Tibial artery (tissue), 4 donors: ENCODE results near the gene CTSZ.

Experiments
- DNase-seq, 2 donors: peaks; one replicate each; pipeline ENCODE4 v3.0.0-alpha.2; 2019
- H3K27ac ChIP-seq, 2 donors: fragments of 200-600 bp; sonication (generic) in 1 of 2; 1 replicate in 1 of 2; 2 replicates in 1 of 2; pipeline ENCODE4 v1.5.1; 2018 to 2019; ENCODE audit warnings: mild to moderate bottlenecking in 1 of 2
- H3K27me3 ChIP-seq, 2 donors: fragments of 200-600 bp; sonication (generic) in 1 of 2; one replicate each; pipeline versions ENCODE4 v1.5.1 to v1.6.0; 2016 to 2019
- H3K36me3 ChIP-seq, 3 donors: fragments of 200-600 bp; sonication (generic) in 2 of 3; one replicate each; pipeline ENCODE4 v1.5.1; 2016 to 2019; ENCODE audit warnings: mild to moderate bottlenecking in 2 of 3
- H3K4me1 ChIP-seq, 4 donors: fragments of 200-600 bp; sonication (generic) in 2 of 4; 1 replicate in 3 of 4; 2 replicates in 1 of 4; pipeline ENCODE4 v1.5.1; 2016 to 2019
- H3K4me3 ChIP-seq, 2 donors: fragments of 200-600 bp; sonication (generic) in 1 of 2; 1 replicate in 1 of 2; 2 replicates in 1 of 2; pipeline ENCODE4 v1.5.1; 2018 to 2019; ENCODE audit warnings: mild to moderate bottlenecking in 2 of 2
- H3K9me3 ChIP-seq, 3 donors: fragments of 200-600 bp; sonication (generic) in 1 of 3; one replicate each; pipeline ENCODE4 v1.5.1; 2016 to 2019
- CTCF ChIP-seq, 2 experiments: fragments of 200-600 bp in 1 of 2; fragments of 450-650 bp in 1 of 2; IDR thresholded peaks; one replicate each; pipeline ENCODE4 v1.5.1; 2017 to 2019; ENCODE audit warnings: antibody characterized with exemption in 2 of 2, mild to moderate bottlenecking in 1 of 2, moderate library complexity in 1 of 2
- intact Hi-C: fragments of 100-400 bp; cut with DNase I; formaldehyde crosslinking; loops from one replicate; pipeline ENCODE4 v1.15.0; 2023; ENCODE audit warnings: low total_unique reads

The CTSZ gene

GRCh38 chr20:59000326-59000725, 6.7 kb downstream of the CTSZ start:
- no peaks in the 10 kb centered on the region for H3K9me3 ChIP-seq
- peaks cover 0 to 26% (median 19%) of the 10 kb centered on the region in 4 donors for H3K4me1 ChIP-seq
- DNase-seq: no peak
- peaks cover 33 to 75% (median 62%) of the 10 kb centered on the region in 3 donors for H3K36me3 ChIP-seq
- H3K27me3 ChIP-seq: no peaks in the 10 kb centered on the region
- no peak overlapping the region for H3K27ac ChIP-seq
- TF ChIP-seq CTCF (IDR thresholded peaks at IDR 0.05): no peak
- no peak overlapping the region for H3K4me3 ChIP-seq
- intact Hi-C loops: no loop called here

DNA sequence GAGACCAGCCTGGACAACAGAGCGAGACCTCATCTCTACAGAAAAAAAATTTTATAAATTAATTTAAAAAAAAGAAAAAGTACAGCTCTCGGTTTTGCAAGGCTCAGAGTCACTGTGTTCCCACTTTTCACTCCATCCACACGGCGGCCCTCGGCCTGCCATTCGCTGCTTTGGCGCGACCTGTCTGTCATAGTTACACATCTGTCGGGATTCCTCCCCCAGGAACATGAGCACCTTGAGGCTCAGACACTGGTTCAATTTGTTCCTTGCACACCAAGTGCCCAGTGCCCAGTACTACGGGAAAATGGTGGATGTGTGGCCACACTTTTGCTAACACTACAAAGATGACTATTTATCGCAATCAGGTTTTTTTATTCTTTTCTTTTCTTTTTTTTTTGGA, 8.4 kb downstream of the CTSZ start:
- intact Hi-C loops: no loop called here
- H3K36me3 ChIP-seq: peaks cover 46 to 92% (median 79%) of the 10 kb centered on the region in 3 donors

DNA sequence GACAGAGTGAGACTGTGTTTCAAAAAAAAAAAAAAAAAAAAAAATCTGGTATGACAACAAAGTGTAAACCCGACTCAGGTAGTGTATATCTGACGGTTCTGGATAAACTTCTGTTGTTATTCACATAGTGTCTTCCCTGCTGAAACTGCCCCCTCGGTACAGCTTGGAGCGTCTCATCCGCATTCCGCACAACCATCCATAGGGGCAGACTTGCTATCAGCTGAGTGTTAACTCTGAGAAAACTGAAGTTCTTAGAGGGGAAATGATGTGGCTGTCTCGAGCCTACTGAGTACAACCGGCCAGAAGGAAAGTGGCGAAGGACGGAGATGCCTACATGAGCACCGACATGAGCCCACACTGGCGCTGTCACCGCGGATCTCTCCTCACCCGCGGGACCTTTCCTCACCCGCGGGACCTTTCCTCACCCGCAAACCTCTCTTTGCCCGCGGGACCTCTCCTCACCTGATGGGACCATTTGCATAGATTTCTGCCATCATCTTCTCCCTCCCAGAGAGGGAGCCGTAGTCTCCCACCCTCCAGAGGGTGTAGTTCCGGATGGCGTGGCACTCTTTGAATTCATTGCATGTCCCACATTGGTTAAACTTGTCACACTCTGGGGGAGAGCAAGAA, 9.8 kb downstream of the CTSZ start:
- TF ChIP-seq CTCF (IDR thresholded peaks at IDR 0.05): no peak
- Histone ChIP-seq H3K27me3 (no peaks in the 10 kb centered on the region), H3K27ac (no peak overlapping the region), H3K36me3 (peaks cover 56 to 100% (median 92%) of the 10 kb centered on the region in 3 donors), H3K4me1 (no peaks in the 10 kb centered on the region), H3K4me3 (no peak overlapping the region), H3K9me3 (no peaks in the 10 kb centered on the region)
- intact Hi-C loops: no loop called here
- no peak for DNase-seq

More for the DNA sequence above, 8.4 kb downstream of the CTSZ start:
- Histone ChIP-seq H3K4me1 (peaks cover 0 to 9% (median 5%) of the 10 kb centered on the region in 4 donors), H3K27me3 (no peaks in the 10 kb centered on the region), H3K27ac (no peak overlapping the region), H3K4me3 (no peak overlapping the region), H3K9me3 (no peaks in the 10 kb centered on the region)
- TF ChIP-seq CTCF (IDR thresholded peaks at IDR 0.05): no peak
- no peak for DNase-seq

GRCh38 chr20:58996226-58996611, 10.8 kb downstream of the CTSZ start:
- no peak for DNase-seq
- Histone ChIP-seq H3K27me3 (no peaks in the 10 kb centered on the region), H3K4me3 (no peak overlapping the region), H3K27ac (no peak overlapping the region), H3K9me3 (no peaks in the 10 kb centered on the region), H3K36me3 (peaks cover 63 to 100% (median 93%) of the 10 kb centered on the region in 3 donors), H3K4me1 (no peaks in the 10 kb centered on the region)
- intact Hi-C loops: no loop called here
- no peak for TF ChIP-seq CTCF (IDR thresholded peaks at IDR 0.05)

- Histone ChIP-seq H3K4me3 (no peak overlapping the region), H3K36me3 (peaks cover 63 to 100% (median 93%) of the 10 kb centered on the region in 3 donors), H3K4me1 (no peaks in the 10 kb centered on the region), H3K9me3 (no peaks in the 10 kb centered on the region), H3K27me3 (no peaks in the 10 kb centered on the region), H3K27ac (no peak overlapping the region)
- TF ChIP-seq CTCF (IDR thresholded peaks at IDR 0.05): no peak
- intact Hi-C loops: no loop called here
- DNase-seq: no peak
Measured at GRCh38 chr20:58995461-58996225, 11.4 kb downstream of the CTSZ start.
